ENCODE measurements around the gene CD207. TPM values are rescaled to one million over a fixed set of nuclear protein-coding genes. Genes with fewer than 3 reads are reported as not detected.

The CD207 gene
- total RNA-seq, 1 experiment from 2014 or later, result not detected

DNA sequence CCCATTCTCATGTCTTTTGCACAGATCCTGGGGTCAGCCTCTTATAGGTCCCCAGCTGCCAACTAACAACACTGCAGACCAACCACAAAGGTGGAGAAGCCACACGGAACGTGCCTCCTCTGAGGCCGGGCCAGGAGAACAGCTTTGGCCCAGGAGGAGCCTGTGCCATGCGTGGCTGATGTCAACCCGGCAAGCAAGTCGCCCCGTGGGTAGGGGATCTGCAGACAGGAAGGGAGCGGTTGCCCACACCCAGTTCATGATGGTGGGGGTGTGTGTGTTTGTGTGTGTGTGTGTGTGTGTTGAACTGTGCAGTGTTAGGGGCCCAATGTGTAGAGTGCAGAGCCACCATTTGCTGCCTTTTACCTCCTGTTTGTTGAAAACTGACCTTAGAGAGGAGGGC, 12.8 kb downstream of the CD207 start:
- Histone ChIP-seq H3K4me3 (ENCODE audit: low read length) (no peak overlapping the region), H3K9me3 (ENCODE audit: low read length) (no peaks in the 10 kb centered on the region), H3K4me1 (ENCODE audit: insufficient read depth, low read length) (no peaks in the 10 kb centered on the region), H3K79me2 (ENCODE audit: low read length) (no peaks in the 10 kb centered on the region), H2AFZ (ENCODE audit: low read length) (no peak overlapping the region), H3K9me2 (replicated peaks; ENCODE audit: low read length) (no peaks in the 10 kb centered on the region), H4K20me1 (ENCODE audit: low read length) (no peaks in the 10 kb centered on the region), H3F3A (ENCODE audit: low read length, unreplicated experiment) (no peaks in the 10 kb centered on the region), H3K27ac (ENCODE audit: low read length) (no peak overlapping the region), H3K27me3 (ENCODE audit: low read length) (peaks cover 57% of the 10 kb centered on the region), H3K9ac (ENCODE audit: low read length) (no peak overlapping the region), H3K4me2 (ENCODE audit: low read length) (no peak overlapping the region), H3K36me3 (ENCODE audit: low read depth, low read length) (no peaks in the 10 kb centered on the region)
- TF ChIP-seq EZH2 (IDR thresholded peaks at IDR 0.05; ENCODE audit: low read length, unreplicated experiment) (no peak), EZH2phosphoT487 (IDR thresholded peaks at IDR 0.05; ENCODE audit: borderline replicate concordance, low read length) (no peak)
- TF ChIP-seq, protein P1, sequence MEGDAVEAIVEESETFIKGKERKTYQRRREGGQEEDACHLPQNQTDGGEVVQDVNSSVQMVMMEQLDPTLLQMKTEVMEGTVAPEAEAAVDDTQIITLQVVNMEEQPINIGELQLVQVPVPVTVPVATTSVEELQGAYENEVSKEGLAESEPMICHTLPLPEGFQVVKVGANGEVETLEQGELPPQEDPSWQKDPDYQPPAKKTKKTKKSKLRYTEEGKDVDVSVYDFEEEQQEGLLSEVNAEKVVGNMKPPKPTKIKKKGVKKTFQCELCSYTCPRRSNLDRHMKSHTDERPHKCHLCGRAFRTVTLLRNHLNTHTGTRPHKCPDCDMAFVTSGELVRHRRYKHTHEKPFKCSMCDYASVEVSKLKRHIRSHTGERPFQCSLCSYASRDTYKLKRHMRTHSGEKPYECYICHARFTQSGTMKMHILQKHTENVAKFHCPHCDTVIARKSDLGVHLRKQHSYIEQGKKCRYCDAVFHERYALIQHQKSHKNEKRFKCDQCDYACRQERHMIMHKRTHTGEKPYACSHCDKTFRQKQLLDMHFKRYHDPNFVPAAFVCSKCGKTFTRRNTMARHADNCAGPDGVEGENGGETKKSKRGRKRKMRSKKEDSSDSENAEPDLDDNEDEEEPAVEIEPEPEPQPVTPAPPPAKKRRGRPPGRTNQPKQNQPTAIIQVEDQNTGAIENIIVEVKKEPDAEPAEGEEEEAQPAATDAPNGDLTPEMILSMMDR (conservative IDR thresholded peaks at IDR 0.05; ENCODE audit: low read depth, low read length), result no peak
- intact Hi-C loops (cut with micrococcal nuclease), result no loop called here
- BruUV-seq (replicated peaks), result no TSS peak
- CTCF ChIA-PET, result no interaction called here
- ATAC-seq (no peak), DNase-seq (no peak)
- POLR2A ChIA-PET (ENCODE audit: unreplicated experiment), result no interaction called here

DNA sequence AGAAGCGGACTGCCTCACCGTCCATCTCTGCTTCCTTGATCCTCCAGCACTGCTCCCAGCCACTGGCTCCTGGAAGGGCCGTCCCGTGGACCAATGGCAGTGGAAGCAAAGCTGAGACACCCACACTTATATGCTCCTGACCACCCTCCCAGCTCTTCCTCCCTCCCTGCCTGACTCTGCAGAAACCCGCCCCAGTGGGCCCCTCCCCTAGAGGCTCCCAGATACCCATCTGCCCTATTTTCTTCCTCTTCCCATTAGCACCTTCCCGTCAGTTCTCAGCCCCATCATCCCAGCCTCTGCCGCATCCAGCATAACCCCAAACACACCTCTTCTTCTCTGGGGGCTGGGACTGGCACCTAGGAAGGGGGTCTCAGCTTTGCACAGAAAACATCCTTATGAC, 15.1 kb downstream of the CD207 start, which contains the start of gene CLEC4F:
TSS of gene CLEC4F (minus strand) at position 101 of the 400 bp plus-strand sequence. CDS start at position 25, 76 bp downstream.
- Histone ChIP-seq H3K4me2 (ENCODE audit: low read length) (no peak within 1 kb of the TSS), H2AFZ (ENCODE audit: low read length) (no peak within 1 kb of the TSS), H3K27me3 (ENCODE audit: low read length) (peaks cover 68% of the 10 kb centered on the region), H3K9me2 (replicated peaks; ENCODE audit: low read length) (no peaks in the 10 kb centered on the region), H3K4me3 (ENCODE audit: low read length) (no peak within 1 kb of the TSS), H3K27ac (ENCODE audit: low read length) (no peak within 1 kb of the TSS), H3K36me3 (ENCODE audit: low read depth, low read length) (no peaks in the 10 kb centered on the region), H3F3A (ENCODE audit: low read length, unreplicated experiment) (no peaks in the 10 kb centered on the region), H3K79me2 (ENCODE audit: low read length) (no peaks in the 10 kb centered on the region), H3K4me1 (ENCODE audit: insufficient read depth, low read length) (no peaks in the 10 kb centered on the region), H3K9ac (ENCODE audit: low read length) (no peak within 1 kb of the TSS), H4K20me1 (ENCODE audit: low read length) (no peaks in the 10 kb centered on the region), H3K9me3 (ENCODE audit: low read length) (no peaks in the 10 kb centered on the region)
- DNase-seq (no peak), ATAC-seq (no peak)
- CTCF ChIA-PET, result no interaction called here
- intact Hi-C loops (cut with micrococcal nuclease), result no loop called here
- TF ChIP-seq EZH2phosphoT487 (IDR thresholded peaks at IDR 0.05; ENCODE audit: borderline replicate concordance, low read length) (no peak), EZH2 (IDR thresholded peaks at IDR 0.05; ENCODE audit: low read length, unreplicated experiment) (no peak)
- TF ChIP-seq, protein P1 (conservative IDR thresholded peaks at IDR 0.05; ENCODE audit: low read depth, low read length), result no peak
- POLR2A ChIA-PET (ENCODE audit: unreplicated experiment), result no interaction called here
- BruUV-seq (replicated peaks), result no TSS peak

DNA sequence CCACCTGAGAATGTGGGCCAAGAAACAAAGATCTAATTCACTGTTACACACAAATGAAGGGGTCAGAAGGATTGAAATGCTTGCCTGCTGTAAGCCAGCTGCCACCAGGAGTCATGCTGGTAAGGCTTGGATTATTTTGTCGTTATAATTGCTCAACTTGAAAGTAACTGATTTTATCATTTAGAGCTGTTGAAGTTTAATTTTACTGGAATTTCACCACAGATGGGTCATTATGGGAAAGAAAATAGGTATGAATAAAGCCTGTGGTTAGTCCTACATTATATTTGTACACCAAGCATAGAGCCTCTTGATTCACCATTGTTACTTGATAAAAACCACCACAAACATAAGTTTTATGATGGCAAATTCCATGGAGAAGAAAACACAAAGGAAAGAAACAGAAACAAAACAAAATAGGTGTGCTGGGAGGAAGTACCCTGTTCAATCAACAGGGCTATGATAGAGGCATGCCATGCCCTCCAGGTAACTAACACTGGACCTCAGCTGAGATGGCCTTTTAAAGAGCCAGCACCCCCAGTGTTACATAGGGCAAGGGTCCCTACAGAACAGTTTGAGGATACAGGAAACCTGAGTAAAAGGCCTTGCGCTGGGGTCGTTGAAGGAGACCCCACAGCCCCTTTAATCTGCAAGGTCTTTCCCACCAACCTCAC, 18.2 kb downstream of the CD207 start:
- ATAC-seq (no peak), DNase-seq (no peak)
- Histone ChIP-seq H4K20me1 (ENCODE audit: low read length) (no peaks in the 10 kb centered on the region), H3K27ac (ENCODE audit: low read length) (no peak overlapping the region), H3K4me1 (ENCODE audit: insufficient read depth, low read length) (no peaks in the 10 kb centered on the region), H3K79me2 (ENCODE audit: low read length) (no peaks in the 10 kb centered on the region), H3K4me3 (ENCODE audit: low read length) (no peak overlapping the region), H2AFZ (ENCODE audit: low read length) (no peak overlapping the region), H3K36me3 (ENCODE audit: low read depth, low read length) (no peaks in the 10 kb centered on the region), H3K9ac (ENCODE audit: low read length) (no peak overlapping the region), H3K9me2 (replicated peaks; ENCODE audit: low read length) (no peaks in the 10 kb centered on the region), H3K27me3 (ENCODE audit: low read length) (peaks cover 92% of the 10 kb centered on the region), H3F3A (ENCODE audit: low read length, unreplicated experiment) (no peaks in the 10 kb centered on the region), H3K4me2 (ENCODE audit: low read length) (no peak overlapping the region), H3K9me3 (ENCODE audit: low read length) (no peaks in the 10 kb centered on the region)
- no TSS peak for BruUV-seq (replicated peaks)
- intact Hi-C loops (cut with micrococcal nuclease), result no loop called here
- TF ChIP-seq EZH2 (IDR thresholded peaks at IDR 0.05; ENCODE audit: low read length, unreplicated experiment), result no peak
- TF ChIP-seq, protein P1 (conservative IDR thresholded peaks at IDR 0.05; ENCODE audit: low read depth, low read length), result no peak
- no peak for TF ChIP-seq EZH2phosphoT487 (IDR thresholded peaks at IDR 0.05; ENCODE audit: borderline replicate concordance, low read length)
- CTCF ChIA-PET, result no interaction called here
- POLR2A ChIA-PET (ENCODE audit: unreplicated experiment), result no interaction called here
